ENCODE measurements around the gene NAXE.

Gene NAXE

GRCh38 chr1:156577550-156577949 is 14.0 kb upstream of the NAXE start:
- H3K4me3 ChIP-seq (ENCODE audit: low read depth, low read length): no peak overlapping the region
- no peak for TF ChIP-seq CTCF (conservative IDR thresholded peaks at IDR 0.05; ENCODE audit: low read depth, low read length)
- DNase-seq (ENCODE audit: low read depth): no peak

GRCh38 chr1:156578055-156578454 is 13.5 kb upstream of the NAXE start:
- no peak overlapping the region for H3K4me3 ChIP-seq (ENCODE audit: low read depth, low read length)
- TF ChIP-seq CTCF (conservative IDR thresholded peaks at IDR 0.05; ENCODE audit: low read depth, low read length): no peak
- no peak for DNase-seq (ENCODE audit: low read depth)

GRCh38 chr1:156579472-156579871 is 12.1 kb upstream of the NAXE start, which contains the start of gene TTC24:
Gene TTC24, plus strand, starts transcription at chr1:156579723. Its CDS starts 1,642 bp downstream, at chr1:156581365.
- no peak for TF ChIP-seq CTCF (conservative IDR thresholded peaks at IDR 0.05; ENCODE audit: low read depth, low read length)
- DNase-seq (ENCODE audit: low read depth): no peak
- H3K4me3 ChIP-seq (ENCODE audit: low read depth, low read length): no peak within 1 kb of the TSS

- DNase-seq (ENCODE audit: low read depth): no peak
- no peak overlapping the region for H3K4me3 ChIP-seq (ENCODE audit: low read depth, low read length)
- no peak for TF ChIP-seq CTCF (conservative IDR thresholded peaks at IDR 0.05; ENCODE audit: low read depth, low read length)
Measured at GRCh38 chr1:156581661-156582387, 9.8 kb upstream of the NAXE start.

- TF ChIP-seq CTCF (conservative IDR thresholded peaks at IDR 0.05; ENCODE audit: low read depth, low read length): no peak
- H3K4me3 ChIP-seq (ENCODE audit: low read depth, low read length): no peak overlapping the region
- DNase-seq (ENCODE audit: low read depth): no peak
Measured at GRCh38 chr1:156582388-156583017, 9.1 kb upstream of the NAXE start.

- peak; percentile 96 for TF ChIP-seq CTCF (conservative IDR thresholded peaks at IDR 0.05; ENCODE audit: low read depth, low read length)
- H3K4me3 ChIP-seq (ENCODE audit: low read depth, low read length): no peak overlapping the region
- peak; percentile 95 for DNase-seq (ENCODE audit: low read depth)
Measured at GRCh38 chr1:156583821-156584622, 7.6 kb upstream of the NAXE start.

Measured in choroid plexus epithelial cell (primary cell).